Measurements from ENCODE around the gene HLA-DQA1. TPM values are rescaled to one million over a fixed set of nuclear protein-coding genes. Genes with fewer than 3 reads are reported as not detected.
"Not testable (repeated sequence)": the region's sequence is repeated elsewhere in the genome, so short reads cannot be mapped to it uniquely, and the experiment has no call there.

HLA-DQA1 gene
- total RNA-seq, 1 experiment from 2014 or later: not detected

GRCh38 chr6:32655203-32655710, 18.1 kb downstream of the HLA-DQA1 start:
- H3K27me3 Mint-ChIP-seq (ENCODE audit: insufficient read depth, unreplicated experiment): peaks cover 3% of the 10 kb centered on the region
- no peak for TF ChIP-seq CTCF (IDR thresholded peaks at IDR 0.05; ENCODE audit: insufficient read depth in 1 of 2, low read depth in 1 of 2, low read length in 1 of 2, severe bottlenecking in 1 of 2, unreplicated experiment in 1 of 2)
- Histone ChIP-seq H3K36me3 (ENCODE audit: control insufficient read depth, insufficient read depth, low read length) (no peaks in the 10 kb centered on the region), H3K4me1 (no peaks in the 10 kb centered on the region), H3K27me3 (replicated peaks; ENCODE audit: control insufficient read depth, insufficient read depth, low read length) (no peaks in the 10 kb centered on the region), H3K4me3 (ENCODE audit: low read depth, low read length) (no peak overlapping the region), H3K9me3 (no peaks in the 10 kb centered on the region)
- no peaks in the 10 kb centered on the region for H3K36me3 Mint-ChIP-seq (ENCODE audit: insufficient read depth, unreplicated experiment)
- no peaks in the 10 kb centered on the region for H3K4me1 Mint-ChIP-seq (ENCODE audit: low read depth, unreplicated experiment)
- intact Hi-C loops (cut with micrococcal nuclease; ENCODE audit: unreplicated experiment): no loop called here
- H3K9me3 Mint-ChIP-seq (ENCODE audit: unreplicated experiment): no peaks in the 10 kb centered on the region
- BruUV-seq (replicated peaks): no TSS peak
- POLR2A ChIA-PET: no interaction called here
- no peak overlapping the region for H3K27ac Mint-ChIP-seq (ENCODE audit: unreplicated experiment)
- no peak overlapping the region for H3K4me3 Mint-ChIP-seq (ENCODE audit: unreplicated experiment)
- DNase-seq: no peak
- CTCF ChIA-PET: no interaction called here

- H3K4me1 ChIP-seq; CTCF ChIA-PET; H3K36me3 ChIP-seq (ENCODE audit: control insufficient read depth, insufficient read depth, low read length); H3K27ac Mint-ChIP-seq (ENCODE audit: unreplicated experiment); H3K4me3 ChIP-seq (ENCODE audit: low read depth, low read length); H3K4me3 Mint-ChIP-seq (ENCODE audit: unreplicated experiment); H3K27me3 Mint-ChIP-seq (ENCODE audit: insufficient read depth, unreplicated experiment); H3K9me3 ChIP-seq; DNase-seq; BruUV-seq (replicated peaks); H3K4me1 Mint-ChIP-seq (ENCODE audit: low read depth, unreplicated experiment); H3K27me3 ChIP-seq (replicated peaks; ENCODE audit: control insufficient read depth, insufficient read depth, low read length); intact Hi-C loops (cut with micrococcal nuclease; ENCODE audit: unreplicated experiment); POLR2A ChIA-PET; H3K9me3 Mint-ChIP-seq (ENCODE audit: unreplicated experiment); H3K36me3 Mint-ChIP-seq (ENCODE audit: insufficient read depth, unreplicated experiment): not testable (repeated sequence)
These were observed 20.1 kb downstream of the HLA-DQA1 start for GRCh38 chr6:32657329-32657728.

GRCh38 chr6:32657819-32658218, 20.6 kb downstream of the HLA-DQA1 start:
- H3K9me3 Mint-ChIP-seq (ENCODE audit: unreplicated experiment); H3K4me3 Mint-ChIP-seq (ENCODE audit: unreplicated experiment); H3K36me3 Mint-ChIP-seq (ENCODE audit: insufficient read depth, unreplicated experiment); H3K27me3 Mint-ChIP-seq (ENCODE audit: insufficient read depth, unreplicated experiment); H3K27me3 ChIP-seq (replicated peaks; ENCODE audit: control insufficient read depth, insufficient read depth, low read length); H3K4me1 Mint-ChIP-seq (ENCODE audit: low read depth, unreplicated experiment); H3K27ac Mint-ChIP-seq (ENCODE audit: unreplicated experiment); intact Hi-C loops (cut with micrococcal nuclease; ENCODE audit: unreplicated experiment); DNase-seq; BruUV-seq (replicated peaks); POLR2A ChIA-PET; H3K4me1 ChIP-seq; H3K4me3 ChIP-seq (ENCODE audit: low read depth, low read length); CTCF ChIA-PET; H3K36me3 ChIP-seq (ENCODE audit: control insufficient read depth, insufficient read depth, low read length); H3K9me3 ChIP-seq: not testable (repeated sequence)

GRCh38 chr6:32658268-32658897, 21.2 kb downstream of the HLA-DQA1 start:
- intact Hi-C loops (cut with micrococcal nuclease; ENCODE audit: unreplicated experiment): no loop called here
- TF ChIP-seq CTCF (IDR thresholded peaks at IDR 0.05; ENCODE audit: insufficient read depth in 1 of 2, low read depth in 1 of 2, low read length in 1 of 2, severe bottlenecking in 1 of 2, unreplicated experiment in 1 of 2): no peak
- no peak for DNase-seq
- Mint-ChIP-seq H3K4me3 (ENCODE audit: unreplicated experiment) (no peak overlapping the region), H3K36me3 (ENCODE audit: insufficient read depth, unreplicated experiment) (no peaks in the 10 kb centered on the region), H3K4me1 (ENCODE audit: low read depth, unreplicated experiment) (no peaks in the 10 kb centered on the region), H3K27me3 (ENCODE audit: insufficient read depth, unreplicated experiment) (peaks cover 3% of the 10 kb centered on the region), H3K27ac (ENCODE audit: unreplicated experiment) (no peak overlapping the region), H3K9me3 (ENCODE audit: unreplicated experiment) (no peaks in the 10 kb centered on the region)
- Histone ChIP-seq H3K4me3 (ENCODE audit: low read depth, low read length) (no peak overlapping the region), H3K36me3 (ENCODE audit: control insufficient read depth, insufficient read depth, low read length) (no peaks in the 10 kb centered on the region), H3K27me3 (replicated peaks; ENCODE audit: control insufficient read depth, insufficient read depth, low read length) (no peaks in the 10 kb centered on the region), H3K9me3 (no peaks in the 10 kb centered on the region), H3K4me1 (no peaks in the 10 kb centered on the region)
- BruUV-seq (replicated peaks): no TSS peak
- CTCF ChIA-PET: interaction anchor here (0.6 kb wide), 1 partner anchor 36 kb away, joined by 3 read pairs; no protein-coding TSS in a partner anchor
- POLR2A ChIA-PET: no interaction called here

All from Caco-2 (cell line).